DOHH2 (cell line): ENCODE results near the gene NUTM2F.
"Not testable (repeated sequence)": the region's sequence is repeated elsewhere in the genome, so short reads cannot be mapped to it uniquely, and the experiment has no call there.

Experiments
- H3F3A ChIP-seq: fragments of 200-600 bp; sonication (generic), shearing (Covaris generic); 2 replicates; pipeline ENCODE4 v1.6.0; 2016; ENCODE audit warnings: antibody characterized with exemption, mild to moderate bottlenecking; ENCODE audit not compliant: control insufficient read depth, insufficient read depth
- H3K27ac ChIP-seq: fragments of 200-600 bp; sonication (generic); 2 replicates; pipeline ENCODE4 v1.5.1; 2014; ENCODE audit warnings: low read depth, mild to moderate bottlenecking, low read length, moderate library complexity
- H3K27me3 ChIP-seq: fragments of 200-600 bp; sonication (generic); 2 replicates; pipeline ENCODE4 v1.6.1; 2014; ENCODE audit warnings: mild to moderate bottlenecking, low read length, mixed read lengths; ENCODE audit not compliant: control insufficient read depth
- H3K36me3 ChIP-seq: fragments of 200-600 bp; sonication (generic); 2 replicates; pipeline ENCODE4 v1.6.1; 2014; ENCODE audit warnings: mild to moderate bottlenecking, low read length, moderate library complexity, mixed read lengths; ENCODE audit not compliant: control insufficient read depth
- H3K4me1 ChIP-seq: fragments of 200-600 bp; sonication (generic); 2 replicates; pipeline ENCODE4 v1.6.1; 2014; ENCODE audit warnings: mild to moderate bottlenecking, low read length, mixed read lengths; ENCODE audit not compliant: control insufficient read depth
- H3K4me2 ChIP-seq: fragments of 200-600 bp; sonication (generic); 2 replicates; pipeline ENCODE4 v1.6.0; 2014; ENCODE audit warnings: mild to moderate bottlenecking, low read length, moderate library complexity
- H3K4me3 ChIP-seq: fragments of 200-600 bp; sonication (generic); 2 replicates; pipeline ENCODE4 v1.5.1; 2014; ENCODE audit warnings: mild to moderate bottlenecking, low read length, mixed read lengths
- H3K79me2 ChIP-seq: fragments of 200-600 bp; sonication (generic); 2 replicates; pipeline ENCODE4 v1.6.1; 2014; ENCODE audit warnings: mild to moderate bottlenecking, low read length, mixed read lengths; ENCODE audit not compliant: control insufficient read depth
- H3K9me2 ChIP-seq: fragments of 200-600 bp; sonication (generic); replicated peaks from 2 replicates; pipeline ENCODE4 v1.6.1; 2014; ENCODE audit warnings: mild to moderate bottlenecking, low read length, mixed read lengths; ENCODE audit not compliant: control insufficient read depth
- H3K9me3 ChIP-seq: fragments of 200-600 bp; sonication (generic); 2 replicates; pipeline ENCODE4 v1.6.1; 2014; ENCODE audit warnings: antibody characterized with exemption, low read length, mixed read lengths; ENCODE audit not compliant: control insufficient read depth, insufficient read depth
- H4K20me1 ChIP-seq: fragments of 200-600 bp; sonication (generic); 2 replicates; pipeline ENCODE4 v1.6.0; 2014; ENCODE audit warnings: low read depth, mild to moderate bottlenecking, antibody characterized with exemption, low read length, moderate library complexity; ENCODE audit not compliant: control insufficient read depth, insufficient read depth

The NUTM2F gene

DNA sequence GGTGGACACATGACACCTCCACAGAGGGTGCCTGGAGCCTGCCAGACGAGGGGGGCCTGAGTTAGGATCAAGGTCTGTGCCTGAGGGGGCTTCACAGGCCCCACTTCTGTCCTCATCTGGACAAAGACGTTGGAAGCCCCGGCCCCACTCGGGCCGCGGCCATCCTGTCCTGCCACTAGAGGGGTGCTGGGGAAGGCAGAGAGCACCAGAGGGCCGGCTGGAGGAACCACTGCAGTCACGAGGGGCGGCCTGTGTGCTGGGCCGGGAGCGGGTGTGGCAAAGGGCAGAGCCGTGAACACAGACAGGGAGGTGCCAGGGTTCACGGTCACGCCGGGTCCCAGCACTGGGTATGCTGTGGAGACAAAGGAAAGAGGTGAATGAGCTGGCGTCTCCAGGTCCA lies 2.9 kb downstream of the NUTM2F start:
- not testable (repeated sequence) for H3K9me3 ChIP-seq, H3K4me3 ChIP-seq, H3K9me2 ChIP-seq, H3K4me1 ChIP-seq, H3F3A ChIP-seq, H4K20me1 ChIP-seq, H3K79me2 ChIP-seq, H3K36me3 ChIP-seq, H3K4me2 ChIP-seq, H3K27me3 ChIP-seq, H3K27ac ChIP-seq

DNA sequence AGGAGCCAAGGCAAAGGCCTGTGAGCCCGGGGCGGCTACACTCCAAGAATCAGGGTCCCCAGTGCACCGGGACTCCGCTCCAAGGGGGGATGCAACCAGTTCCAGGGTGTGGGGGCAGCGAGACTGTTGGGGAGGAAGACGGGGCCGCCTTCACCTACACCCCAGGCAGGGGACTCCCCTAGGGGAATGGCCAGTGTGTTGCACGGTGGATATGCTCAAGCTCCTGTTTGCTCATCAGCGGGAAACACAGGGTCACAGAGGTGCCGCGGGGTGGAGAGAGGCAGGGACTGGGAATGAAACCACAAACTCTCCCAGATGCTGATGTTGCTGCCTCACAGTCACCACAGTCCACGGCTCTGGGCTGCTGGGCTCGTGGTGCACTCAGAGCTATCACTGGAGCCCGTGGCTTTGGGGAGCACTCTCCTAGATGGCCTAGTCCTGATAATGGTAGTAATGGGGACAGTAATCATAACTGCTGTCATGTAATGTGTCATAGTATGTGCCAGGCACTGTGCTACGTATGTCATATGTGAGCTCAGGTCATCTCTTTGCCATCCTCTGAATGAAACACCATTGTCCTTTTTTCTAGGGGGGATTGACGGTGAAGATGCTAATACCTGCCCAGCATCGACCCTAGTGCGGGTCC lies 5.2 kb downstream of the NUTM2F start:
- not testable (repeated sequence) for H3K4me1 ChIP-seq, H3K4me3 ChIP-seq, H3K27me3 ChIP-seq, H3K9me2 ChIP-seq, H3K4me2 ChIP-seq, H4K20me1 ChIP-seq, H3K36me3 ChIP-seq, H3F3A ChIP-seq, H3K9me3 ChIP-seq, H3K79me2 ChIP-seq, H3K27ac ChIP-seq

DNA sequence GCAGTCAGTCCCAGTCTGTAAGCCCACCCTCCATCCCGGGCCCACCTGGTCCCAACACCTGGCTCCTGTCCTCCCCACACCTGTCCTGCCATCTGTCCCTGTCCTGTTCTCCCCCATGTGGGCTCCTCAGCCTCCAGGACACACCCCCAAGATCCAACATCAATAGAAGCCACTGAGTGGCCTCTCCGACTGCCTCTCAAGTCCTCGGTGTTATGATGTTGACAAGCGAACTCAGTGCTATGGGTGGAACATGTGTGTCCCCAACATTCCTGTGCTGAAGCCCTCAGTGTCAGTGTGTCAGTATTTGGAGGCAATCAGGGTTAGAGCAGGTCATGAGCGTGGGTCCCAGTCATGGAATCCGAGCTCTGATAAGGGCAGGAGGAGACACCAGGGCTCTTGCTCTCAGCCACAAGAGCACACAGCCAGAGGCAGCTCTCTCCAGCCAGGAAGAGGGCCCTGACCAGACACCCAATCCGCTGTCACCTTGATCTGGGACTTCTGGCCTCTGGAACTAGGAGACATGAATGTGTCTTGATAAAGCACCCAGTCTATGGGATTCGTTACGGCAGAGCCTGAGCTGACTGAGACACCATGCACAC lies 6.0 kb downstream of the NUTM2F start:
- not testable (repeated sequence) for H3K9me2 ChIP-seq, H3K9me3 ChIP-seq

DNA sequence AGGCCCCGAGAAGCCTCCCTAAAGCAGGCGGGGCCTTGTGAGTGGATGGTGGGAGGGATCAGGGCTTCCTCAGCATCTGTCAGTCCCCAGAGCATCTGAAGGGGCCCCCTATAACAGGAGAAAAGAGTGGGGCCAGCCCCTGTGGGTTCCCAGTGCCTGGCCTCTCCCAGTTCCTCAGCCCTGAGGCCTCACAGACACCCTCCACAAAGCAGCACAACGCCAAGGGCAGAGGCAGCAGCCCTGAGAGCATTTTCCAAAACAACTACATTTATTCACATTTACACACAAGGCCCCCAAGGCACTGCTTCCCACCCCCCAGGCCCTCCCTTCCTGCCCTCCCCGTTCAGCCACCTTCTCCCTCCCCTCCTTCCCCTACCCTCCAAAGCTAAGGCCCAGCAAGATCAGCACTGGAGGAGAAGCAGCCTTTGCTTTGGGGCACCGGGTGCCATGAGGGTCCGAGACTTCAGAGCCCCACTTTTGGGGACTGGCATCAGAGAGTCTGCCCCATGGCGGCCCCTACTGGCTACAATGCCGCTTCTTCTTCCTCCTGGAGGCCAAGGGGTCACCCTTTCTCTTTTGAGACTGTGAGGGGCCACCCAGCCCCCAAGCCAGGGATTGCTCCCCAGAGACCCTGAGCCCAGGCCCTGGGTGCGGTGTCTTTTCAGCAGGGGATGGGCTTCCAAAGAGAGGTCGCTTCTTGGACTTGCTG lies 10.3 kb downstream of the NUTM2F start:
- H3K27ac ChIP-seq, H3F3A ChIP-seq, H3K4me2 ChIP-seq, H3K27me3 ChIP-seq, H3K36me3 ChIP-seq, H3K9me3 ChIP-seq, H3K4me3 ChIP-seq, H4K20me1 ChIP-seq, H3K79me2 ChIP-seq, H3K4me1 ChIP-seq, H3K9me2 ChIP-seq: not testable (repeated sequence)

More for the DNA sequence above, 6.0 kb downstream of the NUTM2F start:
- H3F3A ChIP-seq, H3K4me2 ChIP-seq, H3K79me2 ChIP-seq, H3K4me1 ChIP-seq, H3K27ac ChIP-seq, H3K4me3 ChIP-seq, H4K20me1 ChIP-seq, H3K36me3 ChIP-seq, H3K27me3 ChIP-seq: not testable (repeated sequence)

DNA sequence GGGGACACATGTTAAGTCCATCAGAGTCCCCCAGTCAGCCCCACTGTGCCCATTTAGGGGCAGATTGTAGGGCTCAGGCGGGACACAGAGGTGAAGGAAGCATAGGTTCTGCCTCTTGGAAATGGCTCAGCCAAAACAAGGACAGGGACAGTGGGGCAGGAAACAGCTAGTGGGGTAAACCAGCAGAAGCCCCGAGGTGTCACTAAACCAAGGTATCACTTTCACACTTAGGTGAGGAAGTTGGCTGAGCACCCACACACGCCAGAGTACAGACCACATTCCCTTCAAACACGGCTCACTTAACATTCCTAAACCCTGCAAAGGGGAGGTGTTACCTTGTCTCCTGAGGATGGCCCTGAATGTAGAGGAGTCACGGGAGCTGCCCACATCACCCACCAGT lies 12.2 kb downstream of the NUTM2F start:
- H3K79me2 ChIP-seq, H3K4me3 ChIP-seq, H3F3A ChIP-seq, H3K9me3 ChIP-seq, H3K4me2 ChIP-seq, H3K27me3 ChIP-seq, H3K36me3 ChIP-seq, H3K27ac ChIP-seq, H3K4me1 ChIP-seq, H4K20me1 ChIP-seq, H3K9me2 ChIP-seq: not testable (repeated sequence)

DNA sequence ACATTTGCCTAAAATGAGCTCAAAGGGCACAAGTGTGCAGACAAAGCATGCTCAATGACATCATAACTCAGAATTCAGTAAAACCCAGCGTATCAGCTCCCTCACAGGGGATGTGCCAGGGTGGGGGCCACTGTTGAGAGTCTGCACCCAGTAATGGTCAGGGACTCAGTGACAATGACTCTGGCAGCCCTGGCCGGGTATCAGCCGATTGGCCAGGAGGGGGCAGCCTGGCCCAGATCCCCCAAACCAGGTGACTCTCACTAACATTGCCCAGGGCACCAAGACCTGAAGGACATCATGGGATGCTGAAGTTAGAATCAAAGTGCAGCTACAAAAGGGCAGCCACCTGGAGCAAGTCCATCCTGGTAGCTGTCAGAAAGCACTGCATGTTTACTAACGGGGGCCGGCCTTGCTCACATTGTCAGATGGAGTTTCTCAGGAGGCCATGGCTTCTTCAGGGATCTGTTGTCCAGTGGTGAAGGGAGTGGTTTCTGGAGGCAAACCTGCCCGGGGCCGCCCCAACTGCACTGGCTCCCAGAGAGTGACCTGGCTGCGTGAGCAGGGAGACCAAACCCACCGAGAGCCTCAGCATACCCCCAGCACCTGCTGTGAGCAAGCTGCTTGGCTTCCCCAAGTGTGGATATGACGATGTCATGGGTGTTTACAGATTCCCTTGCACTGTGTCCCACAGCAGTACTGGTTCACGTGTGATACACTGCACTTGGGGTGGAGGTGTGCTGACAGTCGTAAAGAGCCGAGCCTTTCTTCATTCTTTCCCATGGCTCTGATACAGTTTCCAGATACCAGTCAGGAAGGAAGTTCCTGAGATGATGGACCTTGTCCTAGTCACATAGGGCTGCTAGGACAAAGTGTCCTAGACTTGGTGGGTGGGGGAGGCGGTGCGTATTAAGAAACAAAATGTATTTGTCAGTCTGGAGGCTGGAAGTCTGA lies 13.1 kb downstream of the NUTM2F start:
- not testable (repeated sequence) for H3K79me2 ChIP-seq, H4K20me1 ChIP-seq, H3K9me2 ChIP-seq, H3K27me3 ChIP-seq, H3K9me3 ChIP-seq, H3K27ac ChIP-seq, H3K36me3 ChIP-seq, H3K4me3 ChIP-seq, H3F3A ChIP-seq, H3K4me2 ChIP-seq, H3K4me1 ChIP-seq
